ENCODE measurements around the gene KRTAP10-3.

Gene KRTAP10-3

GRCh38 chr21:44549525-44550211 is 8.9 kb downstream of the KRTAP10-3 start:
- TF ChIP-seq GATA3 (IDR thresholded peaks at IDR 0.05; ENCODE audit: low read depth, low read length) (no peak), GATA2 (IDR thresholded peaks at IDR 0.05; ENCODE audit: low read depth, low read length) (no peak)

DNA sequence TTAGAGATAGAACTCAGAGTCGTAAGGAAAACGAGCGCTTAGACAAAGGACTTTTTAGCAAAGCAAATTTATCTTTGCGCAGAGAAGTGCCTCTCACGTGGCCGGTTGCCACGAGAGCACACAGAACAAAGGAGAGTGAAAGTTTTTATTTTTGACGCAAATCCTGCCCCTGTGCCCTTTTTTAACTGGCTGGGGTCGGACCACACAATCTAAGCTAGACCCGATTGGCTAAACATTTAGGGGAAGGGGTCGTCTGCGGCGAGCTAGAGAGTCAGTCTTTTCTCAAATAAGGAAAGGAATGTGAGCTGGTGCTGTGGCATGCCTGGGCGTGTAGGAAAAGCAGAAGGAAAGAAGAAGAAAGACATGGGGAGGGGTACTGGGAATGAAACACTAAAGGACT is 9.7 kb downstream of the KRTAP10-3 start:
- TF ChIP-seq GATA2 (IDR thresholded peaks at IDR 0.05; ENCODE audit: low read depth, low read length) (no peak), GATA3 (IDR thresholded peaks at IDR 0.05; ENCODE audit: low read depth, low read length) (no peak)

DNA sequence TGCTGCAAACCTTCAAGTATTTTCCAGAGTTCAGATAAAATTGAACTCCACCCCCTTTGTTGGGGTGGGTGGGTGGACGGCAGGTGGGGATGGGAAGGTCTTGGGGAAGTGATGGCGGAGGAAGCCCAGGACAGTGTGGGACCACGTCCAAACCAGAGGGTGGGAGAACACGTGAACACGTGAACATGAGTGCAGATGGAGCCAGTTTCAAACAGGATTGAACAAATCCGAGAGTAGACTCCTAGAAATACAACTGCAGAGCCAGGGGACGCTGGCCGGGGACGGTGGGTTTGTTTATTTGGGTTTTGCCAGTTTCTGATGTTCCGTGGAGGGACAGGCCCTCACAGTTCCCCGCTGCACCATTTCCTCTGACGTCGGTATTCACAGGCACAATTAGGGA is 10.2 kb downstream of the KRTAP10-3 start:
- no peak for TF ChIP-seq GATA3 (IDR thresholded peaks at IDR 0.05; ENCODE audit: low read depth, low read length)
- TF ChIP-seq GATA2 (IDR thresholded peaks at IDR 0.05; ENCODE audit: low read depth, low read length): no peak

DNA sequence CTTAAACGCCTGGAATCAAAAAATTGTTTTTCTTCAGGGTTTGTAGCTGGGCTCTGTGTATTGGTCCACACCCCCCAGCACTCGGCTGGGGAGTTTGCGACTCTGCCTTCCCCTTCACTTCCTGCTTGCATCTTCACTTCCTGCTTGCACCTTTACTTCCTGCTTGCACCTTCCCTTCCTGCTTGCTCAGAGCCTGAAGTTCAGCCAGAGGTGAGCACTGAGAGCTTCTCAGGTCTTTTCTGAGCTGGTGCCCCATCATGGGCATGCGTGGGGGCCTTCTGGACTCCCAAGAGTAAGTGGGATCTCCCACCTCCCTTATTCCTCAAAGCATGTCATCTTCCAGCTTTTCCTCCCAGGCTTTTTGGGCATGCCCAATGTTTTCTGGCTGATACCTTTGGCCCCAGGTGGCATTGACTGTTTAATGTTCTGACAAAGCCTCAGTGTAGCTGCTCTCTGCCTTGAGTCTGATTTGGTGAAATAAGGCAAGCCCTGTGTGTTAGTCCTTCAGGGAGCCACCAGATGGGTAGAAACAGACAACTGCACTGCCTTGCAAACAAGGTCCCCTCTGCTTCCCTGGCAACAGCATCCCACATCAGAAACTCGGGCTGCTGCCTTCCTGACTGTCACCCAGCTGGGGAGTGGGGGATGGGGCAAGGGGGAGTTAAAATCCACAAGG is 10.8 kb downstream of the KRTAP10-3 start:
- TF ChIP-seq GATA2 (IDR thresholded peaks at IDR 0.05; ENCODE audit: low read depth, low read length) (no peak), GATA3 (IDR thresholded peaks at IDR 0.05; ENCODE audit: low read depth, low read length) (no peak)

DNA sequence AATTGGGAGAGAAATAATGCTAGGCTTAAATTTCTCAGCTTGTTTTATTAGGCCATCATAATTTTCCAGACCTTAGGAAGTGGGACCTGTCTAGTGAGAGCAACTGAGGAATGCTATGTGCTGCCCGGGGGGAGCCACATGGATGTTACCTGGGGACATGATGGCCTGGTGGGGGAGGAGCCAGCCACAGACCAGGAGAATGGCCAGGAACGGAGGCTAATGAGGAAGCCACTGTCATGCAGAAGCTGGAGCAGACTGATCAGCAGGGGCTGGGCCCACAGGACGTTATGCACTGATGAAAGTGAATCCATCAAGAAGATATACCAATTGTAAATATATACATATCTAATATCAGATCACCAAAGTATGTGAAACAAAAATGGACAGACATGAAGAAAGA is 14.0 kb downstream of the KRTAP10-3 start:
- TF ChIP-seq GATA2 (IDR thresholded peaks at IDR 0.05; ENCODE audit: low read depth, low read length) (no peak), GATA3 (IDR thresholded peaks at IDR 0.05; ENCODE audit: low read depth, low read length) (no peak)

- TF ChIP-seq GATA2 (IDR thresholded peaks at IDR 0.05; ENCODE audit: low read depth, low read length): no peak
- no peak for TF ChIP-seq GATA3 (IDR thresholded peaks at IDR 0.05; ENCODE audit: low read depth, low read length)
Measured at GRCh38 chr21:44542716-44543115, 15.9 kb downstream of the KRTAP10-3 start.

- TF ChIP-seq GATA3 (IDR thresholded peaks at IDR 0.05; ENCODE audit: low read depth, low read length) (no peak), GATA2 (IDR thresholded peaks at IDR 0.05; ENCODE audit: low read depth, low read length) (no peak)
Measured at GRCh38 chr21:44540741-44541288, 17.8 kb downstream of the KRTAP10-3 start.

GRCh38 chr21:44539991-44540666 is 18.5 kb downstream of the KRTAP10-3 start, which contains the start of gene KRTAP10-1:
Gene KRTAP10-1 (minus strand): TSS chr21:44540195. CDS start chr21:44540150, 45 bp downstream.
- TF ChIP-seq GATA2 (IDR thresholded peaks at IDR 0.05; ENCODE audit: low read depth, low read length) (no peak), GATA3 (IDR thresholded peaks at IDR 0.05; ENCODE audit: low read depth, low read length) (no peak)

DNA sequence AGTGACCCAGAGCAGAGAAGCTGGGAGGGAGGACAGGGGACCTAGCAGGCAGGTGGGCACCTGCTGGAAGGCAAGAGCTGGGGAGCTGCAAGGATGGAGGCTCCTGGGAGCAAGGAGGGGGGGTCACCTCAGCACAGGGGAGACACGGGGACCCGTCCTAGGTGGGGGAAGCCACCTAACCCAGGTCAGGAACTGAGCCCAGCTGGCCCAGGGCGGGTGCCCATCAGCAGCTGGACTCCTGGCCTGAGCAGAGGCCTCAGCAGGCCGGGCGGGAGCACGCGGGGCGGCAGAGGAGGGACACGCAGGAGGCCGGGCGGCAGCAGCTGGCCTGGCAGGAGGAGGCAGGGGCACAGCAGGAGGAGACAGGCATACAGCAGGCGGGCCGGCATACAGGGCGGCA is 19.5 kb downstream of the KRTAP10-3 start:
- TF ChIP-seq GATA2 (IDR thresholded peaks at IDR 0.05; ENCODE audit: low read depth, low read length): no peak
- no peak for TF ChIP-seq GATA3 (IDR thresholded peaks at IDR 0.05; ENCODE audit: low read depth, low read length)

DNA sequence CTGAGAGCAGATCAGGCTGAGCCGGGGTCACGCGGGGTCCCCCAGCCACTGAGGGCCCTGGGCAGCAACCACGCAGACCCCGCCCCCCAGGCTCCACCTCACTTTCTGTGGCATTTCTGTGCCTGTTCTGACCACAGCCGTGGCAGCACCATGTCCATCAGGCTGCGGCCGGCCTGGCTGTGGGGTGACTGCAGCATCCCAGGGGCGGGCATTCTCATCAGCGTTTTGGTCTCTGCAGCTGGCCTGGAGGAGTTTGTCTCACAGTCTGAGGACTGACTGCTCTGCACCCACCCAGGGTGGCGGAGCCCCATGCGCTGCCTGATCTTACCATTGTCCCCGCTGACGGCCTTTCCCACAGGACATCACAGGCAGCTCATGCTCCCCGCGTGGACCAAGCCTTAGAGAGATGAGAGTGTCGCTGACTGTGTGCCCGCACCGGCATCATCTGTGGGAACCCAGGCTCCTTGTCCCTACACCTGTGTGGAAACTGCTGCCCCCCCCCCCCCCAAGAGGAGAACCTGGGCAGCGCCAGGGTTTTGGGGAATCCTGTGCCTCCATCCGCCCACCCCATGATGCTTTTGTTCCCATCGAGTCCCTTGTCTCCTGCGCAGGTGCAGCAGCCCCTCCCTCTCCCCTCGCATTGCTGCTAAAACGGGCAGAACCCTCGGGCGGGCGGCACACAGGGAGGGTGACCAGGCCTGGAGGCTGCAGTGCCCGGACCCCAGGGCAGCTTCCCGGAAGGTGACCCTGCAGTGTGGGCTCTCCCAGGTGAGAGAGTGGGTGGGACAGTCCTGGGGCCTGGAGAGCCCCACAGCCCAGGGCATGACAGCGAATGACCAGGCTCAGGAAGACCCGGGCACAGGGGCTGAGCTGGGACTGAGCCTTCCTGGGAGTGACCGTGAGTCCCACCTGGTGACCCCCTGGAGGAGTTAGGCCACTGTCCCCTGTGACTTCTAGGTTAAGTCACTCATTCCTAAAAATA is 20.4 kb downstream of the KRTAP10-3 start:
- TF ChIP-seq GATA3 (IDR thresholded peaks at IDR 0.05; ENCODE audit: low read depth, low read length) (no peak), GATA2 (IDR thresholded peaks at IDR 0.05; ENCODE audit: low read depth, low read length) (no peak)

- TF ChIP-seq GATA2 (IDR thresholded peaks at IDR 0.05; ENCODE audit: low read depth, low read length) (no peak), GATA3 (IDR thresholded peaks at IDR 0.05; ENCODE audit: low read depth, low read length) (no peak)
Measured at GRCh38 chr21:44535963-44536362, 22.6 kb downstream of the KRTAP10-3 start.

GRCh38 chr21:44534688-44535087 is 23.9 kb downstream of the KRTAP10-3 start:
- no peak for TF ChIP-seq GATA3 (IDR thresholded peaks at IDR 0.05; ENCODE audit: low read depth, low read length)
- no peak for TF ChIP-seq GATA2 (IDR thresholded peaks at IDR 0.05; ENCODE audit: low read depth, low read length)

DNA sequence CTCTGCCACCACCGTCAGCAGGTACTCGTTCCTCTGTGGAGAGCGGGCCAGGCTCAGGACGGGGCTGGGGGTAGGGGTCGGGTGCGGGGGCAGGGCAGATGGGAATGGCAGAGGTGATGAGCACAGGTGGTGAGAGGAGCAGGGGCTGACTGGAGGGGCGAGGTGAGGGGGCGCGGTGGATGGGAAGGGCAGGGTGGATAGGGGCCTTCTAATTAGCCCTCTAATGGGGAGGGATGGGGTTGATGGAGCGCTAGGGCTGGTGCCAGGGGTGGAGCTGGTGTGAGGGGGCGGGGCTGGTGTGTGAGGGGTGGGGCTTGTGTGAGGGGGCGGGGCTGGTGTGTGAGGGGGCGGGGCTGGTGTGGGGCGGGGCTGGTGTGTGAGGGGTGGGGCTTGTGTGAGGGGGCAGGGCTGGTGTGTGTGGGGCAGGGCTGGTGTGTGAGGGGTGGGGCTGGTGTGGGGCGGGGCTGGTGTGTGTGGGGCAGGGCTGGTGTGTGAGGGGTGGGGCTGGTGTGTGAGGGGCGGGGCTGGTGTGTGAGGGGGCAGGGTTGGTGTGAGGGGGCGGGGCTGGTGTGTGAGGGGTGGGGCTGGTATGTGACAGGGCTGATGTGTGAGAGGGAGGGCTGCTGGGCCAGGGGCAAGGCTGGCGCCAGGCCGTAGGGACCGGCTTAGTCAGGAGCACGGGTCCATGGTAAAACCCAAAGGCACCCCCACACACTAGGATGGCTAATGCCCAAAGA is 24.5 kb downstream of the KRTAP10-3 start:
- TF ChIP-seq GATA2 (IDR thresholded peaks at IDR 0.05; ENCODE audit: low read depth, low read length): no peak
- no peak for TF ChIP-seq GATA3 (IDR thresholded peaks at IDR 0.05; ENCODE audit: low read depth, low read length)
